Measurements from ENCODE around the gene FXYD7.
"Not testable (repeated sequence)": the region's sequence is repeated elsewhere in the genome, so short reads cannot be mapped to it uniquely, and the experiment has no call there.

Gene FXYD7

GRCh38 chr19:35149463-35149862, 6.4 kb downstream of the FXYD7 start:
- TF ChIP-seq CTCF (IDR thresholded peaks at IDR 0.05; ENCODE audit: insufficient read depth, missing control alignments): no peak
- DNase-seq (ENCODE audit: insufficient read length, low spot score): no peak
- FAIRE-seq: no peak

- FAIRE-seq: no peak
- no peak for DNase-seq (ENCODE audit: insufficient read length, low spot score)
- no peak for TF ChIP-seq CTCF (IDR thresholded peaks at IDR 0.05; ENCODE audit: insufficient read depth, missing control alignments)
Measured at GRCh38 chr19:35150445-35150844, 7.4 kb downstream of the FXYD7 start.

GRCh38 chr19:35151273-35152065, 8.4 kb downstream of the FXYD7 start:
- FAIRE-seq: no peak
- no peak for TF ChIP-seq CTCF (IDR thresholded peaks at IDR 0.05; ENCODE audit: insufficient read depth, missing control alignments)
- no peak for DNase-seq (ENCODE audit: insufficient read length, low spot score)

- FAIRE-seq; DNase-seq (ENCODE audit: insufficient read length, low spot score): not testable (repeated sequence)
Measured at GRCh38 chr19:35153129-35153522, 10.1 kb downstream of the FXYD7 start.

GRCh38 chr19:35153701-35154524, 10.9 kb downstream of the FXYD7 start:
- FAIRE-seq: no peak
- no peak for TF ChIP-seq CTCF (IDR thresholded peaks at IDR 0.05; ENCODE audit: insufficient read depth, missing control alignments)
- DNase-seq (ENCODE audit: insufficient read length, low spot score): no peak

- DNase-seq (ENCODE audit: insufficient read length, low spot score) (no peak), FAIRE-seq (no peak)
- TF ChIP-seq CTCF (IDR thresholded peaks at IDR 0.05; ENCODE audit: insufficient read depth, missing control alignments): no peak
Measured at GRCh38 chr19:35154525-35155406, 11.7 kb downstream of the FXYD7 start, which contains the start of gene FXYD5. TSS of gene FXYD5 (plus strand) at chr19:35154735. CDS start at chr19:35155551, 816 bp downstream.

- FAIRE-seq: no peak
- DNase-seq (ENCODE audit: insufficient read length, low spot score): no peak
- TF ChIP-seq CTCF (IDR thresholded peaks at IDR 0.05; ENCODE audit: insufficient read depth, missing control alignments): no peak
Measured at GRCh38 chr19:35155441-35155840, 12.4 kb downstream of the FXYD7 start.

Data from D721Med (cell line).